Gastrocnemius medialis (tissue), 4 donors: Measurements from ENCODE around the gene MKI67. TPM values are rescaled to one million over a fixed set of nuclear protein-coding genes. Genes with fewer than 3 reads are reported as not detected.
A peak's percentile ranks its signal among the peaks of the same experiment; 100 is the strongest.

ENCODE experiments used
- ATAC-seq, 2 donors: fragments of 150-250 bp; one replicate each; pipeline ENCODE4 v1.9.1; 2016
- DNase-seq, 2 donors: peaks; one replicate each; pipeline ENCODE4 v3.0.0-alpha.2; 2019
- H3K27ac ChIP-seq, 4 donors: fragments of 200-600 bp; sonication (generic); 1 replicate in 1 of 4; 2 replicates in 3 of 4; pipeline ENCODE4 v1.5.1; 2016 to 2018; ENCODE audit warnings: mild to moderate bottlenecking in 2 of 4, moderate library complexity in 1 of 4
- H3K27me3 ChIP-seq, 3 donors: fragments of 200-600 bp; sonication (generic) in 2 of 3; 1 replicate in 1 of 3; 2 replicates in 2 of 3; pipeline versions ENCODE4 v1.5.1 to v1.6.0; 2016 to 2019; ENCODE audit warnings: mild to moderate bottlenecking in 1 of 3, moderate library complexity in 1 of 3
- H3K36me3 ChIP-seq, 2 donors: fragments of 200-600 bp; sonication (generic) in 1 of 2; one replicate each; pipeline ENCODE4 v1.5.1; 2017 to 2018
- H3K4me1 ChIP-seq, 2 donors: fragments of 200-600 bp; sonication (generic) in 1 of 2; one replicate each; pipeline ENCODE4 v1.5.1; 2016 to 2017; ENCODE audit warnings: mild to moderate bottlenecking in 2 of 2
- H3K4me3 ChIP-seq, 4 donors: fragments of 200-600 bp; sonication (generic) in 3 of 4; 1 replicate in 1 of 4; 2 replicates in 3 of 4; pipeline ENCODE4 v1.5.1; 2016 to 2019; ENCODE audit warnings: mild to moderate bottlenecking in 2 of 4
- H3K9me3 ChIP-seq, 3 donors: fragments of 200-600 bp; sonication (generic) in 2 of 3; 1 replicate in 1 of 3; 2 replicates in 2 of 3; pipeline ENCODE4 v1.5.1; 2016 to 2019
- POLR2A ChIP-seq, 2 donors: fragments of 450-650 bp; IDR thresholded peaks; one replicate each; pipeline ENCODE4 v1.6.1; 2017; ENCODE audit warnings: antibody characterized with exemption in 2 of 2, mild to moderate bottlenecking in 2 of 2, moderate library complexity in 2 of 2
- in situ Hi-C, 4 donors: fragments of 200-750 bp; cut with MboI; loops; one replicate each; pipeline versions ENCODE4 v1.15.0 to v1.8.0; 2017; ENCODE audit warnings: low sequenced_read_pairs in 4 of 4
- intact Hi-C: fragments of 100-400 bp; cut with DNase I; formaldehyde crosslinking; loops from one replicate; pipeline ENCODE4 v1.15.1; 2023; ENCODE audit warnings: low total_unique reads
- total RNA-seq, 4 donors: library from RNA; depleted of rRNA; stranded (reverse); fragments of >200 nt; gene quantifications; one replicate each; pipeline versions ENCODE4 v1.1.0 to v1.2.3, GENCODE V29; 2016
- TF ChIP-seq, protein P1 (sequence below), 5 experiments: fragments of 450-650 bp in 3 of 5; fragments of 200-600 bp in 2 of 5; sonication (generic) in 2 of 5; IDR thresholded peaks in 4 of 5; conservative IDR thresholded peaks in 1 of 5; 1 replicate in 4 of 5; 2 replicates in 1 of 5; pipeline ENCODE4 v1.5.1; 2016 to 2019; ENCODE audit warnings: antibody characterized with exemption in 5 of 5, mild to moderate bottlenecking in 3 of 5, moderate library complexity in 3 of 5

Gene MKI67
- total RNA-seq, 4 donors from 2014 or later = 0.25 to 1.4 (median 0.65) TPM; not detected in 1

- ATAC-seq = no peak
- H3K36me3 ChIP-seq = no peaks in the 10 kb centered on the region
- TF ChIP-seq, protein P1, sequence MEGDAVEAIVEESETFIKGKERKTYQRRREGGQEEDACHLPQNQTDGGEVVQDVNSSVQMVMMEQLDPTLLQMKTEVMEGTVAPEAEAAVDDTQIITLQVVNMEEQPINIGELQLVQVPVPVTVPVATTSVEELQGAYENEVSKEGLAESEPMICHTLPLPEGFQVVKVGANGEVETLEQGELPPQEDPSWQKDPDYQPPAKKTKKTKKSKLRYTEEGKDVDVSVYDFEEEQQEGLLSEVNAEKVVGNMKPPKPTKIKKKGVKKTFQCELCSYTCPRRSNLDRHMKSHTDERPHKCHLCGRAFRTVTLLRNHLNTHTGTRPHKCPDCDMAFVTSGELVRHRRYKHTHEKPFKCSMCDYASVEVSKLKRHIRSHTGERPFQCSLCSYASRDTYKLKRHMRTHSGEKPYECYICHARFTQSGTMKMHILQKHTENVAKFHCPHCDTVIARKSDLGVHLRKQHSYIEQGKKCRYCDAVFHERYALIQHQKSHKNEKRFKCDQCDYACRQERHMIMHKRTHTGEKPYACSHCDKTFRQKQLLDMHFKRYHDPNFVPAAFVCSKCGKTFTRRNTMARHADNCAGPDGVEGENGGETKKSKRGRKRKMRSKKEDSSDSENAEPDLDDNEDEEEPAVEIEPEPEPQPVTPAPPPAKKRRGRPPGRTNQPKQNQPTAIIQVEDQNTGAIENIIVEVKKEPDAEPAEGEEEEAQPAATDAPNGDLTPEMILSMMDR (IDR thresholded peaks at IDR 0.05 in 4 of 5, conservative IDR thresholded peaks at IDR 0.05 in 1 of 5) = no peak
- no peak for TF ChIP-seq POLR2A (IDR thresholded peaks at IDR 0.05)
Measured at GRCh38 chr10:128070161-128070560, 56.1 kb downstream of the MKI67 start.

DNA sequence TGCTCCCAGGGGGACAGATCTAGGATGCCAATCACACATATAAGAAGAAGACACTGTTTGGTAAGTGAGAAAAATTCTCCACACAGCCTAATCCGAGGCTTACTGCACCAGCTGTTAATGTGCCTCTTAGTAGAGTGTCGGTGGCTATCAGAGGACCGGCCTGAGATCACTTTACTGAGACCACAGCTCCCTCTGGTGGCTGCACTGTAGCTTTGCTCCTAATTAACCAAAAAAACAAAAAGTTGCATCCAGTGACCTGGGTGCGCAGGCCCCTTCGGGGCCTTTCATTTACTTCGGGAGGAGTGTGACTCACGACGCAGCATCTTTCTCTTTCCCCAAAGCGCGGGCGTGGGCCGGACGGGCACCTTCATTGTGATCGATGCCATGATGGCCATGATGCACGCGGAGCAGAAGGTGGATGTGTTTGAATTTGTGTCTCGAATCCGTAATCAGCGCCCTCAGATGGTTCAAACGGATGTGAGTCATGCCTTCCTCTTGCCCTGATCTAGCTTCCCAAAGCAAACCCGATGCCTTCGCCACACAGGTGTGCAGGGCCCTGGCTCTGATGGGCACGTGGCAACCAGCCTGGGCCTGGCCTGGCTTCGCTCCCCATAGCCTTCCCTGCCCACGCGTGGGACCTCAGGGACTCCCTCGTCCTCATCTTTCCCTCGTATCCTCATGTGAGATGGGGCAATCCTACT is 56.7 kb downstream of the MKI67 start:
- DNase-seq (peak; percentile 36 to 54), ATAC-seq (peak; percentile 64 to 72)
- no peaks in the 10 kb centered on the region for H3K36me3 ChIP-seq
- H3K9me3 ChIP-seq = no peaks in the 10 kb centered on the region
- TF ChIP-seq, protein P1 (IDR thresholded peaks at IDR 0.05 in 4 of 5, conservative IDR thresholded peaks at IDR 0.05 in 1 of 5) = peak; percentile 50 to 85 (median 70)
- no peak for TF ChIP-seq POLR2A (IDR thresholded peaks at IDR 0.05)
- no peak overlapping the region for H3K27ac ChIP-seq
- in situ Hi-C loops (no loop called here), intact Hi-C loops (loop anchor here (1.0 to 5.0 kb wide), 3 partner anchors 37 to 162 kb away; partner anchors contain the start of gene PTPRE)
- H3K4me3 ChIP-seq = no peak overlapping the region
- H3K4me1 ChIP-seq = no peaks in the 10 kb centered on the region
- H3K27me3 ChIP-seq = no peaks in the 10 kb centered on the region

More at GRCh38 chr10:128070161-128070560, 56.1 kb downstream of the MKI67 start:
- H3K27me3 ChIP-seq = no peaks in the 10 kb centered on the region
- H3K4me1 ChIP-seq = no peaks in the 10 kb centered on the region
- H3K4me3 ChIP-seq = no peak overlapping the region
- H3K9me3 ChIP-seq = no peaks in the 10 kb centered on the region
- DNase-seq = no peak
- H3K27ac ChIP-seq = no peak overlapping the region
- intact Hi-C loops (loop anchor here (5.0 kb wide), 1 partner anchor 38 kb away; no protein-coding TSS in a partner anchor), in situ Hi-C loops (no loop called here)

DNA sequence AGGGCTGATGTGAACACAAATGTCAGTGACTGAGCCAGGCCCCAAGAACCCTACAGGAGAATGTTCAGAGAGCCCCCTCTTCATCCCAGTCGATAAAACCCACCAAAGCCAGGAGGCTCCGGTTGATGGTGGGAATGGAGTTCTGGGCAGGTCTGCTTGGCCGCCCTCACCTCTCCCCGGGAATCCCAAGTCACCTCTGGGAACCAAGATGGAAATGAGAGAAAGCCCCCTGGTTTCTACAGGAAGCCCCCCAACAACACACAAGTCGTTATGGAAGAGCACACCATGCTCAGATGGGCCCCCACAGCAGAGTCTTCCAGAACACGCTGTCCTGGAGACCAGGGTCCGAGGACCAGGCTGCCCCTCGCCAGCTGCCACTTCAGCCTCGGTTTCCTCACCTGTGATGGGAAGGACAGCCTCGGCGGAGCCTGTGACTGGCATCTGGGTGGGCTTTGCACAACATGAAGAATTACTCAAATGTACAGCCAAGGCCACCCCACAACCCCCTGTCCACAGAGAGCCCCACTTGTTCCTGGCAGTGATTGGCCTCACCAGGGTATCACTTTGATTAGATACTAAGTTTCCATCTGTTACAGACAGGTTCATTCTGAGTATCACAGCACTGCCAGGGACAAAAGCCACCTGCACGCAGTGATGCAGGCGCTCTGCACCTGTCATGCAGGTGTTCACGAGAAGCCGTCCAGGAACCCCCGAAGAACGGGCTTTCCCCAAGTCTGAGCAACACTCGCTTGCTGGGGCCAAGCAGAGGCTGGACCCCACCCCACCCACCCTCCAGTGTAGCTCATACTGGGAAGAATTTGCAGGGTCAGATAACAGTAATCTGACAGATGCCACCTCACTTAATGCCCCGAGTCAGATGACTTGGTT is 57.6 kb downstream of the MKI67 start:
- intact Hi-C loops = loop anchor here (1.0 kb wide), 2 partner anchors 57 to 161 kb away; partner anchors contain the start of gene PTPRE
- Histone ChIP-seq H3K4me3 (no peak overlapping the region), H3K27ac (no peak overlapping the region), H3K27me3 (no peaks in the 10 kb centered on the region), H3K9me3 (no peaks in the 10 kb centered on the region), H3K4me1 (peaks cover 0 to 6% of the 10 kb centered on the region in 2 donors), H3K36me3 (no peaks in the 10 kb centered on the region)
- no peak for TF ChIP-seq POLR2A (IDR thresholded peaks at IDR 0.05)
- TF ChIP-seq, protein P1 (IDR thresholded peaks at IDR 0.05 in 4 of 5, conservative IDR thresholded peaks at IDR 0.05 in 1 of 5) = no peak
- DNase-seq = no peak
- ATAC-seq = no peak
- in situ Hi-C loops = no loop called here

- TF ChIP-seq, protein P1 (IDR thresholded peaks at IDR 0.05 in 4 of 5, conservative IDR thresholded peaks at IDR 0.05 in 1 of 5) = no peak
- TF ChIP-seq POLR2A (IDR thresholded peaks at IDR 0.05) = no peak
- H3K9me3 ChIP-seq = no peaks in the 10 kb centered on the region
- H3K4me3 ChIP-seq = no peak overlapping the region
- no peak for DNase-seq
- intact Hi-C loops = no loop called here
- no peaks in the 10 kb centered on the region for H3K36me3 ChIP-seq
- H3K27ac ChIP-seq = no peak overlapping the region
- in situ Hi-C loops = no loop called here
- no peaks in the 10 kb centered on the region for H3K27me3 ChIP-seq
- no peak for ATAC-seq
- H3K4me1 ChIP-seq = peaks cover 0 to 6% of the 10 kb centered on the region in 2 donors
Measured at GRCh38 chr10:128067691-128068397, 58.4 kb downstream of the MKI67 start.
